GM06990 (cell line): ENCODE data around the gene ASPM.

ENCODE experiments used
- DNase-seq: peaks from one replicate; pipeline ENCODE4 v3.0.0-alpha.2; 2011; ENCODE audit not compliant: insufficient read length; ENCODE audit errors: extremely low read depth
- H3K27me3 ChIP-seq: replicated peaks from 2 replicates; pipeline ENCODE4 v1.6.0; 2011; ENCODE audit warnings: low read length; ENCODE audit not compliant: control insufficient read depth, insufficient read depth
- H3K36me3 ChIP-seq: 2 replicates; pipeline ENCODE4 v1.5.1; 2011; ENCODE audit warnings: low read length; ENCODE audit not compliant: control insufficient read depth, insufficient read depth
- H3K4me3 ChIP-seq: replicated peaks from 2 replicates; pipeline ENCODE4 v1.5.1; 2011; ENCODE audit warnings: low read depth, mild to moderate bottlenecking, control low read depth, low read length
- TF ChIP-seq, protein P1 (sequence below): IDR thresholded peaks from 2 replicates; pipeline ENCODE4 v1.5.1; 2011; ENCODE audit warnings: low read length, control low read depth, mild to moderate bottlenecking, inconsistent platforms; ENCODE audit not compliant: insufficient read depth, poor library complexity, severe bottlenecking

Gene ASPM

DNA sequence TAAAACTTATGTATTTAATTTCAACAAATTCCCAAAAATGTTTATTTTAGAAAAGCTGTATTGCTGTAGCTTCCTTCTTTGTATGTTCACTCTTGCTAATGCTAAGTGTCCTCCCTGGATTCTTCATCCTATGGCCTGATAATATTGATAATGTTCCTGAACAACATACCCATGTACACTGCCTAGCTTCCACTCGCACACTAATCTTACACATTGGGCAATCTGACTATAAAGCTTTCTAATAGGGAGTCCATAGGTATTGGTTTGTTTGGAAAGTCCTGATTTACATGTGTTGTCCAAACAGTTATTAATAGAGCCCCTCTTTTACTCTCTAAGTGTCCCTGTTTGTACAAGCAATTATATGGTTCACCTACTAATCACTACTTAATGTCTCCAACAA is 80.2 kb downstream of the ASPM start:
- Histone ChIP-seq H3K4me3 (no peak overlapping the region), H3K36me3 (no peaks in the 10 kb centered on the region), H3K27me3 (no peaks in the 10 kb centered on the region)
- no peak for DNase-seq
- TF ChIP-seq, protein P1, sequence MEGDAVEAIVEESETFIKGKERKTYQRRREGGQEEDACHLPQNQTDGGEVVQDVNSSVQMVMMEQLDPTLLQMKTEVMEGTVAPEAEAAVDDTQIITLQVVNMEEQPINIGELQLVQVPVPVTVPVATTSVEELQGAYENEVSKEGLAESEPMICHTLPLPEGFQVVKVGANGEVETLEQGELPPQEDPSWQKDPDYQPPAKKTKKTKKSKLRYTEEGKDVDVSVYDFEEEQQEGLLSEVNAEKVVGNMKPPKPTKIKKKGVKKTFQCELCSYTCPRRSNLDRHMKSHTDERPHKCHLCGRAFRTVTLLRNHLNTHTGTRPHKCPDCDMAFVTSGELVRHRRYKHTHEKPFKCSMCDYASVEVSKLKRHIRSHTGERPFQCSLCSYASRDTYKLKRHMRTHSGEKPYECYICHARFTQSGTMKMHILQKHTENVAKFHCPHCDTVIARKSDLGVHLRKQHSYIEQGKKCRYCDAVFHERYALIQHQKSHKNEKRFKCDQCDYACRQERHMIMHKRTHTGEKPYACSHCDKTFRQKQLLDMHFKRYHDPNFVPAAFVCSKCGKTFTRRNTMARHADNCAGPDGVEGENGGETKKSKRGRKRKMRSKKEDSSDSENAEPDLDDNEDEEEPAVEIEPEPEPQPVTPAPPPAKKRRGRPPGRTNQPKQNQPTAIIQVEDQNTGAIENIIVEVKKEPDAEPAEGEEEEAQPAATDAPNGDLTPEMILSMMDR, result no peak

- Histone ChIP-seq H3K27me3 (no peaks in the 10 kb centered on the region), H3K4me3 (no peak overlapping the region), H3K36me3 (no peaks in the 10 kb centered on the region)
- TF ChIP-seq, protein P1, result no peak
- no peak for DNase-seq
Observed at GRCh38 chr1:197065559-197065958, 80.9 kb downstream of the ASPM start.

DNA sequence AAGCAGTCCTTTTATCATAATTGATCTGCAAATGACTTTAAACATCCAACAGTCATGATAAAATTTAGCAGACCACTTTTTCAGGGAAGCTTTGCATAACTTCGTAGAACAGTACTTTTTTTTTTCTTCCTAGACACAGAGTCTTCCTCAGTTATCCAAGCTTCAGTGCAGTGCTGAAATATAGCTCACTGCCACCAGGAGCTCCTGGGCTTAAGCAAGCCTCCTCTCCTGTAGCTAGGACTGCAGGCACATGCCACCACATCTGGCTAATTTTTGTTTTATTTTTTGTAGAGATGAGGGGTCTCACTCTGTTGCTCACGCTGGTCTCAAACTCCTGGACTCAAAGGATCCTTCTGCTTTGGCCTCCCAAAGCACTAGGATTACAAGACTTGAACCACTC is 83.3 kb downstream of the ASPM start:
- TF ChIP-seq, protein P1, result no peak
- Histone ChIP-seq H3K4me3 (no peak overlapping the region), H3K27me3 (no peaks in the 10 kb centered on the region), H3K36me3 (no peaks in the 10 kb centered on the region)
- no peak for DNase-seq

DNA sequence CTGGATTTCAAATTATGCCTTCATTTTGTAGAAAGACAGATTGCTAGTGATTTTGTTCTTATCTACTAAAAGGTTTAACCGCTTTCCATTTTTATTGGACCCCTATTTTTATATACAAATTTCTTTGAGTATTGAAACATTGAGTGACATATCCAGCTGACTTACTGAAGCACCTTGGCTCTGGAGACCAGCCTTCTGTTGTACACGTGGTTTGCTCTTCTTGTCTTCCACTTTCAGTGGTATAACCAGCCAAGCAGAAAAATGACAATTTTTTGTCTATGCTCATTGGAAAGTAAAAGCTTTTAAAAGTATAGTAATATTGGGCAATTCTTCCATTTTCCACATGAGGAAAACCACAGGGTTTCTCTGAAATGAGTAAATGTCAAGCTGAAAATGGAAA is 83.8 kb downstream of the ASPM start:
- no peak for DNase-seq
- H3K27me3 ChIP-seq, result no peaks in the 10 kb centered on the region
- no peaks in the 10 kb centered on the region for H3K36me3 ChIP-seq
- TF ChIP-seq, protein P1, result no peak
- no peak overlapping the region for H3K4me3 ChIP-seq

GRCh38 chr1:197049100-197049499 is 97.4 kb downstream of the ASPM start:
- H3K27me3 ChIP-seq, result no peaks in the 10 kb centered on the region
- H3K36me3 ChIP-seq, result no peaks in the 10 kb centered on the region
- H3K4me3 ChIP-seq, result no peak overlapping the region
- no peak for DNase-seq
- TF ChIP-seq, protein P1, result no peak

GRCh38 chr1:197042676-197043341 is 103.7 kb downstream of the ASPM start:
- DNase-seq, result no peak
- Histone ChIP-seq H3K36me3 (no peaks in the 10 kb centered on the region), H3K27me3 (no peaks in the 10 kb centered on the region), H3K4me3 (no peak overlapping the region)
- TF ChIP-seq, protein P1, result no peak
